Measurements from ENCODE around the gene COX7A2.

Gene COX7A2

DNA sequence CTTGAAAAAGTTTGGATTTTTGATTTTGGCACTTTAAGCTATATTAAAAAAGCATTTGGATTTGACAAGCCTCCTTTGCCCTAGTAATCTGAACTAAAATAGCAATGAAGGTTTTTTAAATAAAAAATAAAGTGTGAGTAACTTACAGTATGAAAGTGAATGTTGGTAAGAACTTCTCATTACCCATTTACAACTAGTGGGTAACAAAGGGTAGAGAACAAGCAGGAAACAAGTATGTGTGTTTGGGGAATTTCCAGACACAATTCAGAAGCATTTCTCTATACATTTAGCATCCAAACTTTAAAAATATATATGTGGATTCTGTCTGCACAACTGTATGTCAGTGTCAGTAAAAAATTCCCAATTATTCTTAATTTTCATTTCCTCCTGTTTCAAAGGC, 38.1 kb upstream of the COX7A2 start:
- TF ChIP-seq EZH2phosphoT487 (IDR thresholded peaks at IDR 0.05; ENCODE audit: low read length) (no peak), EZH2 (optimal IDR thresholded peaks at IDR 0.05; ENCODE audit: low read depth, low read length) (no peak)
- TF ChIP-seq, protein P1, sequence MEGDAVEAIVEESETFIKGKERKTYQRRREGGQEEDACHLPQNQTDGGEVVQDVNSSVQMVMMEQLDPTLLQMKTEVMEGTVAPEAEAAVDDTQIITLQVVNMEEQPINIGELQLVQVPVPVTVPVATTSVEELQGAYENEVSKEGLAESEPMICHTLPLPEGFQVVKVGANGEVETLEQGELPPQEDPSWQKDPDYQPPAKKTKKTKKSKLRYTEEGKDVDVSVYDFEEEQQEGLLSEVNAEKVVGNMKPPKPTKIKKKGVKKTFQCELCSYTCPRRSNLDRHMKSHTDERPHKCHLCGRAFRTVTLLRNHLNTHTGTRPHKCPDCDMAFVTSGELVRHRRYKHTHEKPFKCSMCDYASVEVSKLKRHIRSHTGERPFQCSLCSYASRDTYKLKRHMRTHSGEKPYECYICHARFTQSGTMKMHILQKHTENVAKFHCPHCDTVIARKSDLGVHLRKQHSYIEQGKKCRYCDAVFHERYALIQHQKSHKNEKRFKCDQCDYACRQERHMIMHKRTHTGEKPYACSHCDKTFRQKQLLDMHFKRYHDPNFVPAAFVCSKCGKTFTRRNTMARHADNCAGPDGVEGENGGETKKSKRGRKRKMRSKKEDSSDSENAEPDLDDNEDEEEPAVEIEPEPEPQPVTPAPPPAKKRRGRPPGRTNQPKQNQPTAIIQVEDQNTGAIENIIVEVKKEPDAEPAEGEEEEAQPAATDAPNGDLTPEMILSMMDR (IDR thresholded peaks at IDR 0.05; ENCODE audit: low read length): no peak
- no peaks in the 10 kb centered on the region for H3K9me2 ChIP-seq (replicated peaks; ENCODE audit: insufficient read depth, low read length)
- no peak overlapping the region for H2AFZ ChIP-seq (ENCODE audit: low read length)
- no peaks in the 10 kb centered on the region for H3K9me3 ChIP-seq (replicated peaks; ENCODE audit: insufficient read depth, low read length)
- peaks cover 13% of the 10 kb centered on the region for H3K4me1 ChIP-seq (ENCODE audit: low read length)
- H3K9ac ChIP-seq (ENCODE audit: low read length): no peak overlapping the region
- peak overlapping the region; percentile 62 for H3K4me2 ChIP-seq (ENCODE audit: low read depth, low read length)
- no peak overlapping the region for H3K27ac ChIP-seq (ENCODE audit: low read length)
- H3K4me3 ChIP-seq (ENCODE audit: low read length): no peak overlapping the region; the same call in 1 of the 2 replicates
- peak; percentile 35 for DNase-seq
- H3K27me3 ChIP-seq (replicated peaks; ENCODE audit: insufficient read depth, low read length): no peaks in the 10 kb centered on the region
- H3K79me2 ChIP-seq (ENCODE audit: low read length): peaks cover 79% of the 10 kb centered on the region
- H3F3A ChIP-seq (ENCODE audit: insufficient read depth, low read length): peaks cover 6% of the 10 kb centered on the region
- H3K36me3 ChIP-seq (replicated peaks; ENCODE audit: insufficient read depth, low read length): no peaks in the 10 kb centered on the region
- peaks cover 12% of the 10 kb centered on the region; the same call in 1 of the 2 replicates for H4K20me1 ChIP-seq (ENCODE audit: insufficient read depth, low read length)

DNA sequence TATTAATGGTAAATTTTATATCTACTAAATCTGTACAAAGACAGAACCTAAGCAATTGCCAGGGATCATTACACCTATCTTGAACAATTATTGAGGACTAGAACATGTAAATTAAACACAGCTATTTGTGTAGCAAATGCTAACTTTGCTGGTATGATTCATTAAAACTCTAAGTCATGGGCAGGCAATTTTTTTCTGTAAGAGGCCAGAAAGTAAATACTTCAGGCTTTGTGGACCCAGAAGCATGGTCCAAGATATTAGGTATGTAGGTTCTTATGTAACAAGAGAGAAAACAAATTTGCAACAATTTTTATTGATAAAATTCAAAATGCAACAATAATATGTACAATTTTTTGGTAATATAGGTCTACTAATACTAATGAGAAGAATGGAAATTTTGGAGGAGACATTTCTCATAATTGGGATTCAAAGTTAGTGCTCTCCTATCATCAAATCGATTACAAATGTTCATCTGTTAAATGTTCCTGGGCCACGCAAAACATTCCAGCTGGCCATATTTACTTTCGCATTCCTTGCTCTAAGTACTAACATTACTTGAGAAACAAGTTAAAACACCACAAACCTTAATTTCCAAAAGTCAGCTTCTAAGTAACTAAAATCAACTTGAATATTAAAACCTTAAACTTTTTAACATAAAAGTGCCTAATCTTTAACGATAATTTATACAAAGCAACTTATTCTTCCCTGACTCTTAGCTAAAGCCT, 36.7 kb upstream of the COX7A2 start:
- no peak overlapping the region for H2AFZ ChIP-seq (ENCODE audit: low read length)
- no peaks in the 10 kb centered on the region for H3K9me3 ChIP-seq (replicated peaks; ENCODE audit: insufficient read depth, low read length)
- no peak overlapping the region for H3K9ac ChIP-seq (ENCODE audit: low read length)
- H3K9me2 ChIP-seq (replicated peaks; ENCODE audit: insufficient read depth, low read length): no peaks in the 10 kb centered on the region
- H3K4me3 ChIP-seq (ENCODE audit: low read length): no peak overlapping the region
- H3K27ac ChIP-seq (ENCODE audit: low read length): no peak overlapping the region
- peaks cover 13% of the 10 kb centered on the region for H3K4me1 ChIP-seq (ENCODE audit: low read length)
- H3K4me2 ChIP-seq (ENCODE audit: low read depth, low read length): 0 out of 2 replicates have a peak overlapping the region, but pooled peaks have one; percentile 3
- H4K20me1 ChIP-seq (ENCODE audit: insufficient read depth, low read length): peaks cover 16% of the 10 kb centered on the region
- TF ChIP-seq, protein P1 (IDR thresholded peaks at IDR 0.05; ENCODE audit: low read length): no peak
- no peak for TF ChIP-seq EZH2phosphoT487 (IDR thresholded peaks at IDR 0.05; ENCODE audit: low read length)
- no peak for TF ChIP-seq EZH2 (optimal IDR thresholded peaks at IDR 0.05; ENCODE audit: low read depth, low read length)
- no peaks in the 10 kb centered on the region for H3K27me3 ChIP-seq (replicated peaks; ENCODE audit: insufficient read depth, low read length)
- H3F3A ChIP-seq (ENCODE audit: insufficient read depth, low read length): peaks cover 4% of the 10 kb centered on the region
- DNase-seq: no peak
- H3K36me3 ChIP-seq (replicated peaks; ENCODE audit: insufficient read depth, low read length): no peaks in the 10 kb centered on the region
- peaks cover 93% of the 10 kb centered on the region for H3K79me2 ChIP-seq (ENCODE audit: low read length)

DNA sequence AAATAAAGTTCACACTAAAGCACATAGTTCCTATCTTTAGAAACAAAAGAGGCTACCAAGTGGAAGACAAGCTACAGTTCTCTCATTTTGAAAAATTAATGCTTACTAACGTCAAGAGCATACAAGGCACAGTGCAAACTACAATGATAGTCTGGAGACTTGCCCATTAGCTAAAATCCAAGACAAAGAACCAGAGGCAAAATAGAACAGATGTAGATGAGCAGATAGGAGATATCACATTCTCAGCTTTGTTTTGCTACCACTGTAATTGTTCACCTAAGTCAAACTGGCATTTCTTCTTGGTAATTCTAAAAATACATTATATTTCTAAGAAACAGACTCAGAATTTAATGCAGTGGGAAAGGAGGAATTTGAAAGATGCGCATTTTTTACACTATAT, 35.8 kb upstream of the COX7A2 start:
- peaks cover 98% of the 10 kb centered on the region for H3K79me2 ChIP-seq (ENCODE audit: low read length)
- peaks cover 13% of the 10 kb centered on the region for H3K4me1 ChIP-seq (ENCODE audit: low read length)
- H3K4me3 ChIP-seq (ENCODE audit: low read length): no peak overlapping the region
- no peak overlapping the region for H2AFZ ChIP-seq (ENCODE audit: low read length)
- DNase-seq: no peak
- H3K9me3 ChIP-seq (replicated peaks; ENCODE audit: insufficient read depth, low read length): no peaks in the 10 kb centered on the region
- H3K27me3 ChIP-seq (replicated peaks; ENCODE audit: insufficient read depth, low read length): no peaks in the 10 kb centered on the region
- H3K9me2 ChIP-seq (replicated peaks; ENCODE audit: insufficient read depth, low read length): no peaks in the 10 kb centered on the region
- H4K20me1 ChIP-seq (ENCODE audit: insufficient read depth, low read length): peaks cover 16% of the 10 kb centered on the region
- H3K36me3 ChIP-seq (replicated peaks; ENCODE audit: insufficient read depth, low read length): no peaks in the 10 kb centered on the region
- no peak overlapping the region for H3K27ac ChIP-seq (ENCODE audit: low read length)
- no peak overlapping the region for H3K4me2 ChIP-seq (ENCODE audit: low read depth, low read length)
- H3K9ac ChIP-seq (ENCODE audit: low read length): no peak overlapping the region
- TF ChIP-seq EZH2 (optimal IDR thresholded peaks at IDR 0.05; ENCODE audit: low read depth, low read length): no peak
- TF ChIP-seq EZH2phosphoT487 (IDR thresholded peaks at IDR 0.05; ENCODE audit: low read length): no peak
- TF ChIP-seq, protein P1 (IDR thresholded peaks at IDR 0.05; ENCODE audit: low read length): no peak
- no peaks in the 10 kb centered on the region; the same call in 1 of the 2 replicates for H3F3A ChIP-seq (ENCODE audit: insufficient read depth, low read length)
